Stimulated activated CD4-positive, alpha-beta T cell treated with anti-CD3 and anti-CD28 coated beads, Interleukin-4, amount 100 ng/mL, for 48 hours (primary cell): ENCODE data around the gene ALKBH8.
"Not testable (repeated sequence)": the region's sequence is repeated elsewhere in the genome, so short reads cannot be mapped to it uniquely, and the experiment has no call there.

Source experiments
- DNase-seq, 2 donors: peaks; one replicate each; pipeline ENCODE4 v3.0.0-alpha.2; 2020; ENCODE audit warnings: low read depth in 2 of 2

Gene ALKBH8

GRCh38 chr11:107576497-107577345 is 11.2 kb upstream of the ALKBH8 start:
- peak; percentile 40 to 45 for DNase-seq

- DNase-seq, result no peak
Observed at GRCh38 chr11:107573438-107573837, 7.9 kb upstream of the ALKBH8 start.

- DNase-seq, result no peak
Observed at GRCh38 chr11:107570015-107570414, 4.5 kb upstream of the ALKBH8 start.

- DNase-seq, result no peak
Observed at GRCh38 chr11:107567739-107568335, 2.3 kb upstream of the ALKBH8 start.

- no peak for DNase-seq
Observed at GRCh38 chr11:107566569-107566968, 1.0 kb upstream of the ALKBH8 start.

- not testable (repeated sequence) for DNase-seq
Observed at GRCh38 chr11:107565955-107566501, 493 bp upstream of the ALKBH8 start.

GRCh38 chr11:107564877-107565218 is 687 bp downstream of the ALKBH8 start:
- DNase-seq, result no peak

GRCh38 chr11:107563702-107564101 is 1.8 kb downstream of the ALKBH8 start:
- DNase-seq, result no peak

- DNase-seq, result no peak
Observed at GRCh38 chr11:107562647-107563208, 2.8 kb downstream of the ALKBH8 start.

- no peak for DNase-seq
Observed at GRCh38 chr11:107561688-107562087, 3.8 kb downstream of the ALKBH8 start.

- no peak for DNase-seq
Observed at GRCh38 chr11:107550304-107550703, 15.2 kb downstream of the ALKBH8 start.

GRCh38 chr11:107549954-107550285 is 15.6 kb downstream of the ALKBH8 start:
- no peak for DNase-seq

GRCh38 chr11:107549253-107549953 is 16.1 kb downstream of the ALKBH8 start:
- no peak for DNase-seq

- DNase-seq, result no peak
Observed at GRCh38 chr11:107547961-107548360, 17.6 kb downstream of the ALKBH8 start.

- DNase-seq, result no peak
Observed at GRCh38 chr11:107545101-107545514, 20.4 kb downstream of the ALKBH8 start.

- no peak for DNase-seq
Observed at GRCh38 chr11:107538821-107539220, 26.7 kb downstream of the ALKBH8 start.

GRCh38 chr11:107538239-107538638 is 27.3 kb downstream of the ALKBH8 start:
- no peak for DNase-seq

- DNase-seq, result not testable (repeated sequence)
Observed at GRCh38 chr11:107537155-107537554, 28.4 kb downstream of the ALKBH8 start.

GRCh38 chr11:107526197-107526596 is 39.3 kb downstream of the ALKBH8 start:
- no peak for DNase-seq

- no peak for DNase-seq
Observed at GRCh38 chr11:107508858-107509244, 56.7 kb downstream of the ALKBH8 start.

- DNase-seq, result no peak
Observed at GRCh38 chr11:107508201-107508857, 57.2 kb downstream of the ALKBH8 start.
